ENCODE data around the gene ARID1B. TPM values are rescaled to one million over a fixed set of nuclear protein-coding genes. Genes with fewer than 3 reads are reported as not detected.

The ARID1B gene
- total RNA-seq, 1 donor from 2014 or later, result 101 TPM

DNA sequence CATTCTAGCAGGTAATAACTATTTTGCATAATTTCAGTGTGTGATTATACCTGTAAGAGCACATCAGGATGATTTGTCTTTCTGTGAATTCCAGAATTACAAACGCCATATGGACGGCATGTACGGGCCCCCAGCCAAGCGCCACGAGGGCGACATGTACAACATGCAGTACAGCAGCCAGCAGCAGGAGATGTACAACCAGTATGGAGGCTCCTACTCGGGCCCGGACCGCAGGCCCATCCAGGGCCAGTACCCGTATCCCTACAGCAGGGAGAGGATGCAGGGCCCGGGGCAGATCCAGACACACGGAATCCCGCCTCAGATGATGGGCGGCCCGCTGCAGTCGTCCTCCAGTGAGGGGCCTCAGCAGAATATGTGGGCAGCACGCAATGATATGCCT is 423.4 kb downstream of the ARID1B start:
- TF ChIP-seq, protein P1, sequence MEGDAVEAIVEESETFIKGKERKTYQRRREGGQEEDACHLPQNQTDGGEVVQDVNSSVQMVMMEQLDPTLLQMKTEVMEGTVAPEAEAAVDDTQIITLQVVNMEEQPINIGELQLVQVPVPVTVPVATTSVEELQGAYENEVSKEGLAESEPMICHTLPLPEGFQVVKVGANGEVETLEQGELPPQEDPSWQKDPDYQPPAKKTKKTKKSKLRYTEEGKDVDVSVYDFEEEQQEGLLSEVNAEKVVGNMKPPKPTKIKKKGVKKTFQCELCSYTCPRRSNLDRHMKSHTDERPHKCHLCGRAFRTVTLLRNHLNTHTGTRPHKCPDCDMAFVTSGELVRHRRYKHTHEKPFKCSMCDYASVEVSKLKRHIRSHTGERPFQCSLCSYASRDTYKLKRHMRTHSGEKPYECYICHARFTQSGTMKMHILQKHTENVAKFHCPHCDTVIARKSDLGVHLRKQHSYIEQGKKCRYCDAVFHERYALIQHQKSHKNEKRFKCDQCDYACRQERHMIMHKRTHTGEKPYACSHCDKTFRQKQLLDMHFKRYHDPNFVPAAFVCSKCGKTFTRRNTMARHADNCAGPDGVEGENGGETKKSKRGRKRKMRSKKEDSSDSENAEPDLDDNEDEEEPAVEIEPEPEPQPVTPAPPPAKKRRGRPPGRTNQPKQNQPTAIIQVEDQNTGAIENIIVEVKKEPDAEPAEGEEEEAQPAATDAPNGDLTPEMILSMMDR (conservative IDR thresholded peaks at IDR 0.05), result no peak
- Mint-ChIP-seq H3K4me3 (no peak overlapping the region), H3K27me3 (ENCODE audit: low read depth) (no peaks in the 10 kb centered on the region), H3K36me3 (ENCODE audit: low read depth) (peaks cover 16% of the 10 kb centered on the region), H3K27ac (ENCODE audit: unreplicated experiment) (no peak overlapping the region), H3K4me1 (no peaks in the 10 kb centered on the region), H3K9me3 (no peaks in the 10 kb centered on the region)
- DNase-seq (ENCODE audit: low read depth, low spot score), result no peak

DNA sequence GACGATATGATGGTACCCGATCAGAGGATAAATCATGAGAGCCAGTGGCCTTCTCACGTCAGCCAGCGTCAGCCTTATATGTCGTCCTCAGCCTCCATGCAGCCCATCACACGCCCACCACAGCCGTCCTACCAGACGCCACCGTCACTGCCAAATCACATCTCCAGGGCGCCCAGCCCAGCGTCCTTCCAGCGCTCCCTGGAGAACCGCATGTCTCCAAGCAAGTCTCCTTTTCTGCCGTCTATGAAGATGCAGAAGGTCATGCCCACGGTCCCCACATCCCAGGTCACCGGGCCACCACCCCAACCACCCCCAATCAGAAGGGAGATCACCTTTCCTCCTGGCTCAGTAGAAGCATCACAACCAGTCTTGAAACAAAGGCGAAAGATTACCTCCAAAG is 423.9 kb downstream of the ARID1B start:
- Mint-ChIP-seq H3K27ac (ENCODE audit: unreplicated experiment) (no peak overlapping the region), H3K27me3 (ENCODE audit: low read depth) (no peaks in the 10 kb centered on the region), H3K4me1 (no peaks in the 10 kb centered on the region), H3K36me3 (ENCODE audit: low read depth) (peaks cover 20% of the 10 kb centered on the region), H3K4me3 (no peak overlapping the region), H3K9me3 (no peaks in the 10 kb centered on the region)
- TF ChIP-seq, protein P1 (conservative IDR thresholded peaks at IDR 0.05), result no peak
- DNase-seq (ENCODE audit: low read depth, low spot score), result no peak

- DNase-seq (ENCODE audit: low read depth, low spot score), result no peak
- H3K27ac Mint-ChIP-seq (ENCODE audit: unreplicated experiment), result no peak overlapping the region
- H3K27me3 Mint-ChIP-seq (ENCODE audit: low read depth), result no peaks in the 10 kb centered on the region
- H3K36me3 Mint-ChIP-seq (ENCODE audit: low read depth), result peaks cover 24% of the 10 kb centered on the region
- no peak overlapping the region for H3K4me3 Mint-ChIP-seq
- TF ChIP-seq, protein P1 (conservative IDR thresholded peaks at IDR 0.05), result no peak
- H3K9me3 Mint-ChIP-seq, result no peaks in the 10 kb centered on the region
- H3K4me1 Mint-ChIP-seq, result no peaks in the 10 kb centered on the region
Measured at GRCh38 chr6:157203312-157203744, 426.1 kb downstream of the ARID1B start.

GRCh38 chr6:157203764-157204163 is 426.6 kb downstream of the ARID1B start:
- Mint-ChIP-seq H3K36me3 (ENCODE audit: low read depth) (peaks cover 24% of the 10 kb centered on the region), H3K27me3 (ENCODE audit: low read depth) (no peaks in the 10 kb centered on the region), H3K27ac (ENCODE audit: unreplicated experiment) (no peak overlapping the region), H3K9me3 (no peaks in the 10 kb centered on the region), H3K4me3 (no peak overlapping the region), H3K4me1 (no peaks in the 10 kb centered on the region)
- TF ChIP-seq, protein P1 (conservative IDR thresholded peaks at IDR 0.05), result no peak
- DNase-seq (ENCODE audit: low read depth, low spot score), result no peak

DNA sequence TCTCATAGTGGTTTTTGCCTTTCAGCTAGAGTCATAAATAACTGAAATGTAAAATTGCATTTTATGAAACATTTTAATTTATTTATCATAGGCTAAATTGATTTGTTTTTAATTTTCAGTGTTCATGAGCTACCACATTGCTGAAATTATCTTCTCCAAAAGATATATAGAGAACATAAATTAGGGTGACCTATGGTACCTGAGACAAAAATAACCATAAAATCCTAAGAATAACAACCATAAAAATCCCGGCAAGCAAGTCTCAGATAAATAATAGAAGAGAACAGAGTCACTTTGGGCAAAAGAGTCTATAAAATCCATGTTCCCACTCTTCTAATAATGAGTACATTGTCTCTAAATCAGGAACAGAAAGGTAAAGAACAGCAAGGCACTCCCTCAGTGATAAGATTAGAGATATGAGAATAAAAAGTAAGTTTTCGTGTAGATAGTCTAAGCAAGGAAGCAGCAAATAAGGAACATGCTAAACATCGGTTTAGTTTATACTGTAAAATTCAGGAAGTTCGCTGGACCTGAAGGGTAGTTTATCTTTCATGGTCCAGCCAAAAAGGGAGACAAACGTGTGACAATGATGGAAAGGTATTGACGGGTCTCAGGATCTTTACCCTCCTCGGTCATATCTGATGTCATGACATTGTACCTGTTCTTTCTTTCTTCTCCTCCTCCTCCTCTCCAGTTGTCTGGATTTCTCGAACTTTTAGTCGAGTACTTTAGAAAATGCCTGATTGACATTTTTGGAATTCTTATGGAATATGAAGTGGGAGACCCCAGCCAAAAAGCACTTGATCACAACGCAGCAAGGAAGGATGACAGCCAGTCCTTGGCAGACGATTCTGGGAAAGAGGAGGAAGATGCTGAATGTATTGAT is 428.5 kb downstream of the ARID1B start:
- H3K4me3 Mint-ChIP-seq, result no peak overlapping the region

More for the DNA sequence above, 428.5 kb downstream of the ARID1B start:
- TF ChIP-seq, protein P1 (conservative IDR thresholded peaks at IDR 0.05), result no peak
- H3K9me3 Mint-ChIP-seq, result no peaks in the 10 kb centered on the region
- DNase-seq (ENCODE audit: low read depth, low spot score), result no peak
- no peaks in the 10 kb centered on the region for H3K27me3 Mint-ChIP-seq (ENCODE audit: low read depth)
- no peak overlapping the region for H3K27ac Mint-ChIP-seq (ENCODE audit: unreplicated experiment)
- H3K4me1 Mint-ChIP-seq, result no peaks in the 10 kb centered on the region
- H3K36me3 Mint-ChIP-seq (ENCODE audit: low read depth), result peaks cover 24% of the 10 kb centered on the region

Measured in neural crest cell (in vitro differentiated cells).